ENCODE measurements around the gene PIKFYVE.

Gene PIKFYVE

DNA sequence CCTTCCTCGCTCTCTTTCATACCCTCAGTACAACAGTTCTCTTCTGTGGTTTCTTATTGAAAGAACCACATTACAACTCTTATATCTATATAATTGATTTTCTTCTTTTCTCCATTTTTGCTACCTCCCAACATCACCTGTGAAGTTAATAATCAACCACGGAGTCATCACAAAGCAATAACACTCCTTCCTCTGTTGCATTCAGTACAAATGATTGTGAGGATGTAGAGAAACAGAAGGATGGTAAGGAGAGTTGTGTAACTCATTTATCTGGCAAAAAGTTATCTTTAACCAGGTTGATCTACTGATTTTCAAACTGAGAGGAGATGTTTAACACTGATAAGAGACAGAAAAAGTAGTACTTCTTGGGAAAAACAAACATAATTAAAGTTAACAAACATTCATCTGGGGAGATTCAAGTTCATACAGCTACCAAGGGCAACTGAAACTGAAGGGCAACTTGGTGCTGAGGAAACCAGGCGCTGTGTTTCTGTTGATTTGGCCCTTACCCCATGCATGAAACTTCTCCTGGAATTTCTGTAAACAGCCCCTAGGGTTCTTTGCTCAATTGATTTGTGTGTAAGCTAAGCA is 25.3 kb upstream of the PIKFYVE start:
- TF ChIP-seq, protein P1, sequence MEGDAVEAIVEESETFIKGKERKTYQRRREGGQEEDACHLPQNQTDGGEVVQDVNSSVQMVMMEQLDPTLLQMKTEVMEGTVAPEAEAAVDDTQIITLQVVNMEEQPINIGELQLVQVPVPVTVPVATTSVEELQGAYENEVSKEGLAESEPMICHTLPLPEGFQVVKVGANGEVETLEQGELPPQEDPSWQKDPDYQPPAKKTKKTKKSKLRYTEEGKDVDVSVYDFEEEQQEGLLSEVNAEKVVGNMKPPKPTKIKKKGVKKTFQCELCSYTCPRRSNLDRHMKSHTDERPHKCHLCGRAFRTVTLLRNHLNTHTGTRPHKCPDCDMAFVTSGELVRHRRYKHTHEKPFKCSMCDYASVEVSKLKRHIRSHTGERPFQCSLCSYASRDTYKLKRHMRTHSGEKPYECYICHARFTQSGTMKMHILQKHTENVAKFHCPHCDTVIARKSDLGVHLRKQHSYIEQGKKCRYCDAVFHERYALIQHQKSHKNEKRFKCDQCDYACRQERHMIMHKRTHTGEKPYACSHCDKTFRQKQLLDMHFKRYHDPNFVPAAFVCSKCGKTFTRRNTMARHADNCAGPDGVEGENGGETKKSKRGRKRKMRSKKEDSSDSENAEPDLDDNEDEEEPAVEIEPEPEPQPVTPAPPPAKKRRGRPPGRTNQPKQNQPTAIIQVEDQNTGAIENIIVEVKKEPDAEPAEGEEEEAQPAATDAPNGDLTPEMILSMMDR (IDR thresholded peaks at IDR 0.05; ENCODE audit: poor library complexity, severe bottlenecking): no peak
- H3K36me3 ChIP-seq (ENCODE audit: low read depth): peaks cover 72% of the 10 kb centered on the region

DNA sequence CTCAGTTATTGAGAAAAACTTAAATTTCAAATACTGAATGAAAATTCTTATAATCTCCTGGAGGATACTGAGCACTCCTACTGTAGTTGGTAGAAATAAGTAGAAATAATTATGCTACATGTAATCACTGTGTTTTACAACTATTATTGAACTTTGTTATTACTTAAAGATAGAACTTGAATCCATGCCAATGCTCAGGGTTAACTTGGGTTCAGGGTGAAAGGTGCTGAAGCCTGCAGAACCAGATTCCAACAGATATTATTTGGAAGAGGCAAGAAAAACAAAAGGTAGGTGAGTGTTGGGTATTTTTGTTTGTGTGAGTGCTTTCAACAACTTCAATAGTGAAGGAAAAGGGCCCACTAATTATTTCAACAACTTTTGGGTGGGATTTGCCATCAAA is 21.6 kb upstream of the PIKFYVE start:
- no peak for ATAC-seq (ENCODE audit: low read depth)
- Histone ChIP-seq H3K4me3 (ENCODE audit: severe bottlenecking) (no peak overlapping the region), H3K27me3 (ENCODE audit: insufficient read depth, poor library complexity, severe bottlenecking) (no peaks in the 10 kb centered on the region), H3K4me1 (ENCODE audit: insufficient read depth, poor library complexity, severe bottlenecking) (no peaks in the 10 kb centered on the region), H3K27ac (ENCODE audit: poor library complexity, severe bottlenecking) (no peak overlapping the region), H3K36me3 (ENCODE audit: low read depth) (peaks cover 80% of the 10 kb centered on the region), H3K9me3 (ENCODE audit: severe bottlenecking) (no peaks in the 10 kb centered on the region)
- TF ChIP-seq, protein P1 (IDR thresholded peaks at IDR 0.05; ENCODE audit: poor library complexity, severe bottlenecking): no peak
- no peak for DNase-seq (ENCODE audit: low spot score)

More for the DNA sequence above, 25.3 kb upstream of the PIKFYVE start:
- Histone ChIP-seq H3K9me3 (ENCODE audit: severe bottlenecking) (no peaks in the 10 kb centered on the region), H3K4me3 (ENCODE audit: severe bottlenecking) (no peak overlapping the region), H3K27ac (ENCODE audit: poor library complexity, severe bottlenecking) (no peak overlapping the region), H3K27me3 (ENCODE audit: insufficient read depth, poor library complexity, severe bottlenecking) (no peaks in the 10 kb centered on the region), H3K4me1 (ENCODE audit: insufficient read depth, poor library complexity, severe bottlenecking) (no peaks in the 10 kb centered on the region)
- DNase-seq (ENCODE audit: low spot score): no peak
- ATAC-seq (ENCODE audit: low read depth): no peak

DNA sequence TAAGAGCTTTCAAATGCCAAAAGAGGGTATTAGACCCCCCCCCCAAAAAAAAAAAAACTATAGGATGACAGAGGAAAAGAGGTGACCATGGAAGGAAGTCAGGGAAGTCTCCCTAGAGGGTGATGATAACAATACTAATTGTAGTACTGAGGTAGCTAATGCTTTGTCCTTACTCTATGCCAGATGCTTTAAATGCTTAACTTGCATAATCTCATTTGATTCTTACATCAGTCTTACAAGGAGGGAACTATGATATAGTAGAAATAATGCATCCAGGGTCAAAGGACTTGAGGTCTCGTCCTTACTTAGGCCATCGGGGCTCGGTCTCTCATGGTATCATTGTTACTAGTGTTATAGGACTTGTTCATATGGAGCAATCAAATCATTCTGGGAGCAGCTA is 20.3 kb upstream of the PIKFYVE start:
- Histone ChIP-seq H3K4me3 (ENCODE audit: severe bottlenecking) (no peak overlapping the region), H3K36me3 (ENCODE audit: low read depth) (peaks cover 80% of the 10 kb centered on the region), H3K27ac (ENCODE audit: poor library complexity, severe bottlenecking) (no peak overlapping the region), H3K4me1 (ENCODE audit: insufficient read depth, poor library complexity, severe bottlenecking) (no peaks in the 10 kb centered on the region), H3K27me3 (ENCODE audit: insufficient read depth, poor library complexity, severe bottlenecking) (no peaks in the 10 kb centered on the region), H3K9me3 (ENCODE audit: severe bottlenecking) (no peaks in the 10 kb centered on the region)
- ATAC-seq (ENCODE audit: low read depth) (no peak), DNase-seq (ENCODE audit: low spot score) (no peak)
- TF ChIP-seq, protein P1 (IDR thresholded peaks at IDR 0.05; ENCODE audit: poor library complexity, severe bottlenecking): no peak

DNA sequence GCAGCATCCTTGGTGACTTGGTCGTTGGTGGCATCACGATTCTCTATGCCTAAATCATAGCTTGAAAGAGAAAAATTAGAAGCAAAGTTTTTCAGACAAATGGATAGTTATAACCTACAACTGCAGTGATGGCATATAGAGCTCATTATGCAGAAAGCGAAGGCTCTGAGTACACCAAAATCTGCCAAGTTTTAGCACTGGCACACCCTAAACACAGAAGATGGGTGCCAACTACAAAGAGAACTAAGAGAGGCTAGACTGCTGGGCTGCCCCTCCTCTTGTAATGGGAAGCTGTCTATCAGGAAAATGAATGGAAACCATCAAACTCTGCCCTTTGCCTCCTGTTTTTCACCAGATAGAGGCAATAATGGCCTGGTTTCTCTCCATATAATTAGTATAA is 17.5 kb upstream of the PIKFYVE start:
- TF ChIP-seq, protein P1 (IDR thresholded peaks at IDR 0.05; ENCODE audit: poor library complexity, severe bottlenecking): no peak
- Histone ChIP-seq H3K36me3 (ENCODE audit: low read depth) (peaks cover 87% of the 10 kb centered on the region), H3K4me1 (ENCODE audit: insufficient read depth, poor library complexity, severe bottlenecking) (peaks cover 8% of the 10 kb centered on the region)

DNA sequence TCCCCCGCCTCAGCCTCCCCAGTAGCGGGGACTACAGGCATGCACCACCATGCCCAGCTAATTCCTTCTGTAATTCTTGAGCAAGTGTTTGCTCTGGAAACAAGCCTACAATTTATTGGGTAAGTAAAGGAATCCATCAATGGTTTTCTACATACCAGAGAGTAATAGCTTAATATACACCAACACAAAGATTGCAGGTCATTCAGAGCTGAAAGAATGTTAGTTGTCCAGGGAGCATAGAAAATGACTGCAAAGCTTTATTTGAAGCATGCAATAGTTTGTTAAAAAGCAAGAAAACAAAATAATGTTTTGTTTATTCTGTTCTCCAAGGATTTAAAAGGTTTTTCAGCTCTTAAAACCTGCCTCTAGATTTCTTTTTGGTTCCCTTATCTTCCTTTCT is 16.8 kb upstream of the PIKFYVE start:
- Histone ChIP-seq H3K36me3 (ENCODE audit: low read depth) (peaks cover 82% of the 10 kb centered on the region), H3K4me3 (ENCODE audit: severe bottlenecking) (no peak overlapping the region), H3K9me3 (ENCODE audit: severe bottlenecking) (no peaks in the 10 kb centered on the region), H3K4me1 (ENCODE audit: insufficient read depth, poor library complexity, severe bottlenecking) (peaks cover 11% of the 10 kb centered on the region), H3K27ac (ENCODE audit: poor library complexity, severe bottlenecking) (no peak overlapping the region), H3K27me3 (ENCODE audit: insufficient read depth, poor library complexity, severe bottlenecking) (no peaks in the 10 kb centered on the region)
- ATAC-seq (ENCODE audit: low read depth): no peak
- DNase-seq (ENCODE audit: low spot score): no peak
- TF ChIP-seq, protein P1 (IDR thresholded peaks at IDR 0.05; ENCODE audit: poor library complexity, severe bottlenecking): no peak

More for the DNA sequence above, 17.5 kb upstream of the PIKFYVE start:
- Histone ChIP-seq H3K9me3 (ENCODE audit: severe bottlenecking) (no peaks in the 10 kb centered on the region), H3K27me3 (ENCODE audit: insufficient read depth, poor library complexity, severe bottlenecking) (no peaks in the 10 kb centered on the region), H3K27ac (ENCODE audit: poor library complexity, severe bottlenecking) (no peak overlapping the region), H3K4me3 (ENCODE audit: severe bottlenecking) (no peak overlapping the region)
- ATAC-seq (ENCODE audit: low read depth): no peak
- DNase-seq (ENCODE audit: low spot score): no peak
